GM18951 (cell line): ENCODE results near the gene CREB1.

Experiments used
- POLR2A ChIP-seq: IDR thresholded peaks from 4 replicates; pipeline ENCODE4 v1.6.1; 2011; ENCODE audit warnings: mild to moderate bottlenecking; ENCODE audit not compliant: insufficient read length, insufficient read depth; ENCODE audit errors: extremely low read depth
- in situ Hi-C: fragments of 300-500 bp; cut with MboI; formaldehyde crosslinking; loops from one replicate; pipeline ENCODE4 v1.12.0; 2022; ENCODE audit warnings: low sequenced_read_pairs, mixed read lengths, inconsistent platforms; ENCODE audit not compliant: unreplicated experiment

CREB1 gene

GRCh38 chr2:207539470-207539869, 9.7 kb downstream of the CREB1 start:
- in situ Hi-C loops: no loop called here
- no peak for TF ChIP-seq POLR2A

GRCh38 chr2:207540431-207540830, 10.7 kb downstream of the CREB1 start:
- TF ChIP-seq POLR2A: no peak
- in situ Hi-C loops: no loop called here

- in situ Hi-C loops: no loop called here
- TF ChIP-seq POLR2A: no peak
Observed at GRCh38 chr2:207541933-207542332, 12.2 kb downstream of the CREB1 start.

- in situ Hi-C loops: no loop called here
- no peak for TF ChIP-seq POLR2A
Observed at GRCh38 chr2:207543272-207543671, 13.5 kb downstream of the CREB1 start.

GRCh38 chr2:207546822-207547221, 17.1 kb downstream of the CREB1 start:
- no peak for TF ChIP-seq POLR2A
- in situ Hi-C loops: no loop called here

- in situ Hi-C loops: no loop called here
- no peak for TF ChIP-seq POLR2A
Observed at GRCh38 chr2:207549145-207549544, 19.4 kb downstream of the CREB1 start.

GRCh38 chr2:207558079-207558491, 28.3 kb downstream of the CREB1 start:
- in situ Hi-C loops: no loop called here
- no peak for TF ChIP-seq POLR2A

- in situ Hi-C loops: no loop called here
- TF ChIP-seq POLR2A: no peak
Observed at GRCh38 chr2:207561386-207562080, 31.8 kb downstream of the CREB1 start.

GRCh38 chr2:207565736-207566500, 36.2 kb downstream of the CREB1 start:
- in situ Hi-C loops: no loop called here
- no peak for TF ChIP-seq POLR2A

GRCh38 chr2:207567671-207568070, 37.9 kb downstream of the CREB1 start:
- TF ChIP-seq POLR2A: no peak
- in situ Hi-C loops: no loop called here

- in situ Hi-C loops: no loop called here
- TF ChIP-seq POLR2A: no peak
Observed at GRCh38 chr2:207571370-207571769, 41.6 kb downstream of the CREB1 start.

GRCh38 chr2:207584952-207585351, 55.2 kb downstream of the CREB1 start:
- no peak for TF ChIP-seq POLR2A
- in situ Hi-C loops: no loop called here

GRCh38 chr2:207587305-207587704, 57.5 kb downstream of the CREB1 start:
- TF ChIP-seq POLR2A: no peak
- in situ Hi-C loops: no loop called here

- in situ Hi-C loops: no loop called here
- no peak for TF ChIP-seq POLR2A
Observed at GRCh38 chr2:207589143-207589542, 59.4 kb downstream of the CREB1 start.

- no peak for TF ChIP-seq POLR2A
- in situ Hi-C loops: no loop called here
Observed at GRCh38 chr2:207593277-207593676, 63.5 kb downstream of the CREB1 start.

GRCh38 chr2:207594264-207594663, 64.5 kb downstream of the CREB1 start:
- in situ Hi-C loops: no loop called here
- no peak for TF ChIP-seq POLR2A
